GM19455 (cell line): ENCODE results near the gene ASIC4.

Experiments
- ATAC-seq: cut with Tn5 transposase; IDR thresholded peaks from one replicate; pipeline ENCODE4 v1.9.1; 2021; ENCODE audit not compliant: unreplicated experiment

The ASIC4 gene

GRCh38 chr2:219496825-219497494 is 17.3 kb upstream of the ASIC4 start:
- no peak for ATAC-seq

DNA sequence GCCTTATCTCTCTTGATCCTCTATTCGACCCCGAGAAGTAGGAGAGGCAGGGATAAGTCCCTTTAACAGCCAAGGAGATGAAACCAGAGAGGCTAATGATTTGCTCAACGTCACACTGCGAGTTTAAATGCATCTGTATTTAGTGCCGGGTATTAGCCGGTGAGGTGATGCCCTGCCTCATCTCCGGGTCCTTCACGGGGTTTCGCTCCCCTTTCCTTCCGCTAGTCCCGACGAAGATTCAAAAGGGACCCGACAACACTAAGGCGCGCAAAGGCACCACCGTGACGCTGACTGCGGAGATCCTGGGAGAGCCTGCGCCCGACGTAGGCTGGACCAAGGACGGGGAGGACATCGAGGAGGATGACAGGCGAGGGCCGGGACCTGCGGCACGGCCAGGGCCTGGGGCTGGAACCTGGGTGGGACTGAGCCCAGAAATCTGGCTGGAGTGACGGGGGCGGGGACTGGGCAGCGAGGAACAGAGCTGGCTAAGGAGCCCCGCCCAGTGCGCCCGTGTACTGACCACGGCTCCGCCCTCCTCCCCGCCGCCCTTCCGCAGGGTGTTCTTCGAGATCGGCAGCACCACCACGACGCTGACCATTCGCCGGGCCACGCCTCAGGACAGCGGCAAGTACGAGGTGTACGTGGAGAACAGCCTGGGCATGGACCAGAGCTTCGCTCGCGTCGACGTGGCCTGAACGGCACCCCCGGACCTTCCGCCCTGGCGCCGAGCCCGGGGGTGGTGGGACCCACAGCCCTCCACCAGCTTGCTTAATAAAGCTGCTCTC is 16.6 kb upstream of the ASIC4 start:
- peak; percentile 24 for ATAC-seq

GRCh38 chr2:219498280-219499057 is 15.8 kb upstream of the ASIC4 start, which contains the start of gene GMPPA:
GMPPA (plus strand) TSS chr2:219498891; CDS start chr2:219499976, 1,085 bp downstream.
- peak; percentile 94 for ATAC-seq

- peak; percentile 4 for ATAC-seq
Measured at GRCh38 chr2:219499058-219499307, 15.3 kb upstream of the ASIC4 start.

- ATAC-seq = no peak
Measured at GRCh38 chr2:219499555-219499954, 14.7 kb upstream of the ASIC4 start.

- ATAC-seq = no peak
Measured at GRCh38 chr2:219500135-219500534, 14.1 kb upstream of the ASIC4 start.

DNA sequence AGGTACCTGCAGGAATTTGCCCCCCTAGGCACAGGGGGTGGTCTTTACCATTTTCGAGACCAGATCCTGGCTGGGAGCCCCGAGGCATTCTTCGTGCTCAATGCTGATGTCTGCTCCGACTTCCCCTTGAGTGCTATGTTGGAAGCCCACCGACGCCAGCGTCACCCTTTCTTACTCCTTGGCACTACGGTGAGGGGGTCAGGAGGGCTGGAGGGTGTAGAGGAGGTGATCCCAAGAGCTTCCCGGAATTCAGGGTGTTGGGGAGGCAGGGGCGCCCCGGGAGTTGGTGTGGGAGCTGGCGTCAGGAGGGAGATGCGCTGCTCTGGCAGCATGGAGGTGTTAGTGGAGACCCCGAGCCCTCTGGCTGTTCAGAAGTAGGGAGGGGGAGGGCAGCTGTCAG is 12.4 kb upstream of the ASIC4 start:
- no peak for ATAC-seq

- ATAC-seq = no peak
Measured at GRCh38 chr2:219502618-219503017, 11.7 kb upstream of the ASIC4 start.

- no peak for ATAC-seq
Measured at GRCh38 chr2:219505585-219505984, 8.7 kb upstream of the ASIC4 start.

DNA sequence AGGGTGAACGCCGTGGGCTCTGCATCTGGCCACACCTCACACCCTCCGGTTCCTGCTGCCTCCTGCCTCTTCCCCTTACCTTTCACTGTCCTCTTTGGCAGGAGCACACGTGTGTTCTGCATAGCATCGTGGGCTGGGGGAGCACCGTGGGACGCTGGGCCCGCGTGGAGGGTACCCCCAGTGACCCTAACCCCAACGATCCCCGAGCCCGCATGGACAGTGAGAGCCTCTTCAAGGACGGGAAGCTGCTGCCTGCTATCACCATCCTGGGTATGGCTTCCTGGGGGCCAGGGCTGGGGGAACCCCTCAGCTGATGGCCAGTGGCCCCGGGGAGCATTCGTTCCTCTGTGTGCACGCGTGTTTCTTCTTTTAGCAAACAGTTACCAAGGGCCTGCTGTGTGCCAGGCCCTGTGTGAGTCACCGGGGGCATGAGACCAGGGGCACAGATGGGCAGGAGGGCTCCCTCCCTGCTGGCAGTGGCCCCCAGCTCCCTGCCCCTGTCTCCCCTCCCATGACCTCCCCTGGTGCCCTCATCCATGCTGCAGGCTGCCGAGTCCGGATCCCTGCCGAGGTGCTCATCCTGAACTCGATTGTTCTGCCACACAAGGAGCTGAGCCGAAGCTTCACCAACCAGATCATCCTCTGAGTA is 8.0 kb upstream of the ASIC4 start:
- no peak for ATAC-seq

GRCh38 chr2:219506802-219507526 is 7.3 kb upstream of the ASIC4 start:
- no peak for ATAC-seq

DNA sequence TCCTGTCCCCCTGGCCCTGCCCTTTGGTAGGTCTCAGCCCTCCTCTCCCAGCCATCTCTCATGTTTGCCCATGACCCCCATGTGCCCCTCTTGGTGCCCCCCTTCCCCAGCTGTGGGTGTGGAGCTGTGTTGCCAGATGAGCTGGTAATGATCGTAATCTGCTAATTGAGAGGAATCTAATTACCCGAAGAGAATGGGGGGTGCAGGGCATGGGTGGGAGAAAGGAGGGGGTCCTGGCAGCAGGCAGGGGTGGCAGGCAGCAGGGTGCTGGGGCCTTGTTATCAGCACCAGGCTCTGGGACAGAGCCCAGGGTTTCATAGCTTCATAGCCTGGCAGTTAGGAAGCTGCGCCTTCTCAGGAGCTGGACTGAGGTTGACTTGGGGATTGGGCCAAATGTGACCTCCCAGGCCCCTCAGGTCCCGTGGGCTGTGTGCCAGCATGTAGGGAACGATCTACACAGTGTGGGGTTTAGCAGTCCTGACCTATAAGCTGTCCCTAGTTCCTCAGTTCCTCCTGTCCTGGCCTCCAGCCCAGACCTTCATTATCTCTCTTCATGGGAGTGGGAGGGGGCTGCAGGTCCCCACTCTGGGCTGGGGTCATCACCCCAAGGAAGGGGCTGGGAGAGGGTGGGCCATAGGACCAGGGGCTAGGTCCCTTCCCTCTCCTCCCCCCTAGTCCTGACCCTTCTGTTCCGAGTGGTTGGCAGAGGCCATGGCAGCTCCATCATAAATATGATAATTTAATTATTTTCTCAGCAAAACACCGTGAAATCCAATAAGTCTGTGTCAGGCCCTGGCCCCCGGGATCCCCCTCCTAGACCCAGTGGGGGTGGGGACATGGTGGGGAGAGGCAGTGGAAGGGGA is 6.5 kb upstream of the ASIC4 start:
- no peak for ATAC-seq

- ATAC-seq = no peak
Measured at GRCh38 chr2:219508444-219508734, 5.9 kb upstream of the ASIC4 start.

- ATAC-seq = peak; percentile 12
Measured at GRCh38 chr2:219508971-219509779, 5.1 kb upstream of the ASIC4 start.

- peak; percentile 60 for ATAC-seq
Measured at GRCh38 chr2:219509780-219510511, 4.3 kb upstream of the ASIC4 start.

- ATAC-seq = no peak
Measured at GRCh38 chr2:219510512-219511135, 3.7 kb upstream of the ASIC4 start.

DNA sequence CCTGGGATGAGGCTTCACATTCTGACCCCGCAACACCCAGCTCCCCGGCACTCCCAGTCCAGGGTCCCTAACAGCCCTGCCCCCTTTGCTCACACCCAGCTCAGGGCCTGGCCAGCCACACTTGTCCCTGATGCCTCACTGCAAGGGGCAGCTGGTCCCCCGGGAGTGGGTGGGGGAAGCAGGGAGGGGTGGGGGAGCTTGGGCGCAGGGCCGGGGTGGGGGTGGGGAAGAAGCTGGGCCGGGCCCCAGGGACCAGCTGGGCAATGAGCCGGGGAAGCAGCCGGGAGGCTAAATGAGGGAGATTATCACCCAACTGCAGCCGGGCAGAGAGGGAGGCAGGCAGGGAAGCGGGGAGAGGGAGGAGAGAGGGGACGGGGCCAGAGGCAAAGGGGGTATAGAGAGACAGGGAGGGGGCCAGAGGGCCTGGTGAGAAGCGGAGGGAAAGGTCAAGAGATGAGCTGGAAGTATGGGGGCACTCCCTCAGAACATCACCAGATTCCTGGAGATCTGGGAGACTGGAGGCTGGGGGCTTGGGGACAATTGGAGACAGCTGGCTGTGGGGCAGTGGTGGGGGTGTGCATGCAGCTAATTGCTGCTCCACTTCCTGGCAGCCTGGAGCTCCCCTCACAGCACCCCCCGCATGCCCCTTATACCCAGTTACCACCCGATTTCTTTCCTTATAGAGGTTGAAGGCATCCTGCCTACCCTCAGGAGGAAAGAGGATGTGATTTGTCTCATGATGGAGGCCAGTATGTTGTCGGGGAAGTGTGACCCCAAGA is 2.5 kb upstream of the ASIC4 start:
- ATAC-seq = no peak
